OCI-M2 (cell line): ENCODE results near the gene VPS54.
"Not testable (repeated sequence)": the region's sequence is repeated elsewhere in the genome, so short reads cannot be mapped to it uniquely, and the experiment has no call there.

Experiments used
- DNase-seq: peaks from one replicate; lab custom pipeline; 2025; ENCODE audit not compliant: unreplicated experiment; lab: John Stamatoyannopoulos, UW

The VPS54 gene

GRCh38 chr2:64023485-64024258, 4.4 kb upstream of the VPS54 start:
- no peak for DNase-seq

GRCh38 chr2:64021578-64021977, 2.4 kb upstream of the VPS54 start:
- no peak for DNase-seq

DNA sequence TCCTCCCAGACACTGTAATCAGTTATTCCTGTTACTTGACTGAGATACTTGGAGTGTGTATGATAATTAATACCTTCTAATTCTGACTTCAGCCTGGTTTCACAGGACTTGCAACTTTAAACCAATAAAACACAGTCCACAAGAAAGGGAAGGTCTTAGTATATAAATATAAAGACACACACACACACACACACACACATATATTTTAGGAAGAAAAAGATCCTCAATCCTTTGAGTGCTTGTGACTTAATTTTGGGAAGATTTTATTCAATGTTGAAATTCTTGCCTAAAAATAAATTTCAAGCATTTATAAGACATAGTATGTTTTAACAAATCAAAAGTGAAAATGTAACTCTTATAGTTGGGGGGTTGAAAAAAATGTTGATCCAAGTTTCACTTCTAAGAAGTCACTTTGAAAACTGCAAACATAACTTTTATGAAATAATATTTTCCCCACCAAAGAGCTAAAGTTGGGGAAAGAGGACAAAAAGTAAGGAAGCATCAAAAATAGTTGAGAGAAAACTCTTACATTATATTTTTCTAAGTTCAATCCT, 824 bp upstream of the VPS54 start:
- DNase-seq: no peak

DNA sequence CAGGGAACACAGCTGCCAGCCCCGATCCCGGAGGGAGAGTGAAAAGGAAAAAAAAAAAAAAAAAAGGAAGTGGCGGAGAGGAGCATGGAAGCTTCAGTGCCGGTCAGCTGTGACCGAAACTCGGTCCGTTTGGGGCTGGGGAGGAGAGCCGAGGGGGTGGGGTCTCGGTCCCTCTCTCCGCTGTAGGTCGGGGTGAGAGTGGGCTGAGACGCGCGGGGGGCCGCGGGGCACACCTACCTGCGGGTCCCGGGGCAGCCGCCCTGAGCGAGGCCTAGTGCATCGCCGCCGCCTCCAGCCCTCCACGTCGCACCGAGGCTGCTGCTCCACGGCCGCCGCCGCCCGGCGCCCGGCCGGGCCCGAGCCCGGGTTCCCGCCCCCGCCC, 536 bp downstream of the VPS54 start:
- DNase-seq: no peak

- DNase-seq: no peak
Measured at GRCh38 chr2:64017811-64018700, 1.2 kb downstream of the VPS54 start.

GRCh38 chr2:64015898-64016297, 3.3 kb downstream of the VPS54 start:
- DNase-seq: no peak

GRCh38 chr2:64015391-64015790, 3.8 kb downstream of the VPS54 start:
- no peak for DNase-seq

DNA sequence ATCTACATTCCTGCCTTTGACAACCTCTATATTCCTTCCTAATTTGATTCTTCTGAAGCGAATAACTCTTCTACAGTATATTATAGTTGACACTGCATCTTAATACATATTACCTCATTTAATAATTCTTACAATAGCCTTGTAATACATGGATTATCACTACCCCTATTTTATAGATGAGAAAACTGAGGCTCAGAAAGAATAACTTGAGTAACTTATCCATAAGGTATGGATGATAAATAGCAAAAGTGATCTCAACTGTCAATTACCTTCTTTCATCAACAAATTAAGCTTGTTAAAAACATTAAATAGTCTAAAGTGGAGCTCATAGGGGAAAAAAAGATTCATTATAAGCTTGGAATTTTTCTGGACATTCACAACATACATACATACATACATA, 4.6 kb downstream of the VPS54 start:
- no peak for DNase-seq

DNA sequence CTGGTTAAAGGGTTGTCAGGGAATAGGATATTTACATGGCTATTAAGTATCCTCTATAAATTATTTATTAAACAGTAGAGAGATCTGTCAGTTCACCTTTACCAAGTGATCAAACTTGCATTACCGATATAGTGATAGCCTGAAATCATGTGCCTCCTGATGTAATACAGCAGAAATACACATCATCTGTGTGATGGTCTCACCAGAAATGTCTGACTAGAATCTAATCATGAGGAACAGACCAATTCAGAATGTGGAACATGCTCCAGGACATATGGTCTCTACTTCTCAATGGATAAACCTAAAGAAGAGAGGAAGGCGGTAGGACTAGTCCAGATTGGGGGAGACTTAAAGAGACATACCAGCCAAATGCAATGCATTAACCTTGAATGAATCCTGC, 6.2 kb downstream of the VPS54 start:
- no peak for DNase-seq

- DNase-seq: no peak
Measured at GRCh38 chr2:64012115-64012514, 7.1 kb downstream of the VPS54 start.

DNA sequence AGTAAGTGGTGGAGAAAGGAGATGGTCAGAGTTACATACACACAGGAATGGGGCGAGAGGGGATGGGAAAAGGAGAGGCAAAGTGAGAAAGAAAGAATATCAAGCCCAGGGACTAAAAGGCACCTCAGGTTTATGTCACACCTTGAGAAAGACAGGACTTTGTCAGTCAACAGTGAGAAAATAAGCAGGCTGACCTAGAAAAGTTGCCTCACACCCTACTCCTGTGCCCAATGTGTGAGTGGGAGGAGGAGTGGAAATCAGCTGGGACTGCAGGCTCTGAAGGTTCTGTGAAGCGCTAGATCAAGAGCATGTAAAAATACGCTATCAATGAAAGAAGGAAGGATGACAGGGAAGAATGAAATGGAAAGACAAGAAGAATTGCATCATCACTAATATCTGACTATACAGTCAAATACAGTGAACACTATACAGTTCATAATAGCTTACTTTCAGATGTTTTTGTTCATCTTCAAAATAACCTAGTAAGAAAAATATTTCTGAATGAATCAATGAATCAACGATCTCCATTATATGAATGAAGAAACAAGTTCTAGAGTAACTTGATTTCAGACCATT, 10.7 kb downstream of the VPS54 start:
- no peak for DNase-seq

- no peak for DNase-seq
Measured at GRCh38 chr2:64007924-64008323, 11.3 kb downstream of the VPS54 start.

- no peak for DNase-seq
Measured at GRCh38 chr2:64005707-64006356, 13.4 kb downstream of the VPS54 start.

DNA sequence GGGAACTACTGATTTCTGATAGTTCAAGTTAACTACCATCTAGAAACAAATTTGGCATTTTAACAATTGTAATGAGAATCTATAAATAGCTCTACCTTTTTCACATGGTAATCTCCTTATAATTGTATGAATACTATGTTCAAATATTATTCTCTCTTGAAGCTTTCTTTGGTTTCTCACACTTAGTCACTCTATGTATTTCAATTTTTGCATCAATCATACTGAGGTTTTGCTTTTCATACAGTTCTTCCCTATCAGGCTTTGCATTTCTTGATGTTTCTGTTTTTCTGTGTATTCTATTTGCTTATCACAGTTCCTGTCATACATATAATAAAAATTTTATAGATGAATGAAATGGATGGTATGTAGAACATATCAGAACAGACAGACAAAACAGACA, 16.0 kb downstream of the VPS54 start:
- DNase-seq: no peak

- DNase-seq: no peak
Measured at GRCh38 chr2:64001382-64002101, 17.7 kb downstream of the VPS54 start.

DNA sequence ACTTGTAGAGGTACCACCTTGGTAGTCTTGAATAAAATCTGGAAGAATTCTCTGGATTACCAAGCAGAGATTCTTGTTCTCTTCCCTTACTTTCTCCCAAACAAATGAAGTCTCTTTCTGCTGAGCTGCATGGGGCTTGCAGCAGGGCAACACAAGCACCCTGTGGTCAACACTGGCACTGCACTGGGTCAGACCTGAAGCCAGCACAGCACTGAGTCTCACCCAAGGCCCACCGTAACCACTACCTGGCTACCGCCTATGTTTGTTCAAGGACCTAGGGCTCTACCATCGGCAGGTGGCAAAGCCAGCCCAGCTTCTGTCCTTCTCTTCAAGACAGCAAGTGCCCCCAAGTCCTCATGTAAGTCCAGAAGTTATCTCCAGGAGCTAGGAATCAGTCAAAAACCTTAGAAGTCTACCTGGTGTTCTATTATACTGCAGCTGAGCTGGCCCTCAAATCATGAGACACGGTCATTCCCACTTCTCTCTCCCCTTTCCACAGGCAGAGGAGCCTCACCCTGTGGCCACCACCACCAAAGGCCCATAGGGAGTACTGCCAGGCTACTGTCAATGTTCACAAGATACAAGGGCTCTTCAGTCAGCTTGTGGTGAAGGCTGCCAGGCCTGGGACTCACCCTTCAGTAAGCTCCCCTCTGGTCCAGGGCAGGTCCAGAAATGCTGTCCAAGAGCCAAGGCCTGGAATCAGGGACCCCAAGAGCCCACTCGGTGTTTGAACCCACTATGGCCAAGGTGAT, 18.4 kb downstream of the VPS54 start:
- no peak for DNase-seq

GRCh38 chr2:63999049-63999448, 20.2 kb downstream of the VPS54 start:
- DNase-seq: no peak

GRCh38 chr2:63996582-63997198, 22.5 kb downstream of the VPS54 start:
- DNase-seq: not testable (repeated sequence)

GRCh38 chr2:63994329-63995070, 24.7 kb downstream of the VPS54 start:
- not testable (repeated sequence) for DNase-seq
